PFSK-1 (cell line): ENCODE data around the gene CACNG7.

Experiments
- FOXP2 ChIP-seq: optimal IDR thresholded peaks from 2 replicates; pipeline ENCODE3; 2011; ENCODE audit warnings: borderline replicate concordance, control low read depth, inconsistent platforms; ENCODE audit not compliant: insufficient read depth; ENCODE audit errors: extremely low read length, extremely low read depth
- POLR2AphosphoS5 ChIP-seq: IDR thresholded peaks from 2 replicates; pipeline ENCODE4 v1.6.1; 2012; ENCODE audit warnings: low read depth, mild to moderate bottlenecking, control low read depth, low read length, moderate library complexity
- SIN3A ChIP-seq: IDR thresholded peaks from 2 replicates; pipeline ENCODE4 v1.6.1; 2012; ENCODE audit warnings: mild to moderate bottlenecking, low read length, moderate library complexity, borderline replicate concordance; ENCODE audit not compliant: insufficient read depth
- TAF1 ChIP-seq: IDR thresholded peaks from 2 replicates; pipeline ENCODE4 v1.6.1; 2012; ENCODE audit warnings: low read length, control low read depth, borderline replicate concordance; ENCODE audit not compliant: insufficient read depth
- TF ChIP-seq, protein P1 (sequence below), 2 experiments: IDR thresholded peaks; 2 replicates each; pipeline versions ENCODE4 v1.6.1 to v1.8.0; 2011 to 2012; ENCODE audit warnings: low read depth in 2 of 2, low read length in 2 of 2, control low read depth in 1 of 2, inconsistent platforms in 1 of 2, mild to moderate bottlenecking in 1 of 2, moderate library complexity in 1 of 2; ENCODE audit not compliant: insufficient read depth in 1 of 2

Gene CACNG7

DNA sequence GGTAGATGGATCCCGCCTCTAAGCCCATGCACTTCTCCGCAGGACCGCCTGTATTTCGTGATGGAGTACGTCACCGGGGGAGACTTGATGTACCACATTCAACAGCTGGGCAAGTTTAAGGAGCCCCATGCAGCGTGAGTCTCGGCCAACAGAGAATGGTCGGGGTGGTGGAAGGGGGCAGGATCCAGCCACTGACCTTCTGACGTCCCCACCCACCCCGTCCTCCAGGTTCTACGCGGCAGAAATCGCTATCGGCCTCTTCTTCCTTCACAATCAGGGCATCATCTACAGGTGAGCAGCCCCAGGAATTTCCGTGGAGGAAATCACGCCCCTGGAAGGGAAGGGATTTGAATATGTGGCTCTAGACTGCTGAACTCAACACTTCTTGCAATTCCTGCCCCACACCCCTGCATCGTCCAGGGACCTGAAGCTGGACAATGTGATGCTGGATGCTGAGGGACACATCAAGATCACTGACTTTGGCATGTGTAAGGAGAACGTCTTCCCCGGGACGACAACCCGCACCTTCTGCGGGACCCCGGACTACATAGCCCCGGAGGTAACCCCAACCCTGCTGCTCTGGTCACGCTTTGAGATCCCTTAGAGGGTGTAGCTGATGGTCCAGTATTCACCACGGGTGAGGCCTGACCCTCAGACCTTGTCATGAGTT lies 8.8 kb upstream of the CACNG7 start:
- TF ChIP-seq SIN3A (no peak), POLR2AphosphoS5 (no peak), TAF1 (no peak), FOXP2 (no peak)
- TF ChIP-seq, protein P1, sequence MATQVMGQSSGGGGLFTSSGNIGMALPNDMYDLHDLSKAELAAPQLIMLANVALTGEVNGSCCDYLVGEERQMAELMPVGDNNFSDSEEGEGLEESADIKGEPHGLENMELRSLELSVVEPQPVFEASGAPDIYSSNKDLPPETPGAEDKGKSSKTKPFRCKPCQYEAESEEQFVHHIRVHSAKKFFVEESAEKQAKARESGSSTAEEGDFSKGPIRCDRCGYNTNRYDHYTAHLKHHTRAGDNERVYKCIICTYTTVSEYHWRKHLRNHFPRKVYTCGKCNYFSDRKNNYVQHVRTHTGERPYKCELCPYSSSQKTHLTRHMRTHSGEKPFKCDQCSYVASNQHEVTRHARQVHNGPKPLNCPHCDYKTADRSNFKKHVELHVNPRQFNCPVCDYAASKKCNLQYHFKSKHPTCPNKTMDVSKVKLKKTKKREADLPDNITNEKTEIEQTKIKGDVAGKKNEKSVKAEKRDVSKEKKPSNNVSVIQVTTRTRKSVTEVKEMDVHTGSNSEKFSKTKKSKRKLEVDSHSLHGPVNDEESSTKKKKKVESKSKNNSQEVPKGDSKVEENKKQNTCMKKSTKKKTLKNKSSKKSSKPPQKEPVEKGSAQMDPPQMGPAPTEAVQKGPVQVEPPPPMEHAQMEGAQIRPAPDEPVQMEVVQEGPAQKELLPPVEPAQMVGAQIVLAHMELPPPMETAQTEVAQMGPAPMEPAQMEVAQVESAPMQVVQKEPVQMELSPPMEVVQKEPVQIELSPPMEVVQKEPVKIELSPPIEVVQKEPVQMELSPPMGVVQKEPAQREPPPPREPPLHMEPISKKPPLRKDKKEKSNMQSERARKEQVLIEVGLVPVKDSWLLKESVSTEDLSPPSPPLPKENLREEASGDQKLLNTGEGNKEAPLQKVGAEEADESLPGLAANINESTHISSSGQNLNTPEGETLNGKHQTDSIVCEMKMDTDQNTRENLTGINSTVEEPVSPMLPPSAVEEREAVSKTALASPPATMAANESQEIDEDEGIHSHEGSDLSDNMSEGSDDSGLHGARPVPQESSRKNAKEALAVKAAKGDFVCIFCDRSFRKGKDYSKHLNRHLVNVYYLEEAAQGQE (IDR thresholded peaks at IDR 0.05; ENCODE audit: insufficient read depth in 1 of 2, low read depth in 2 of 2, low read length in 2 of 2): no peak

DNA sequence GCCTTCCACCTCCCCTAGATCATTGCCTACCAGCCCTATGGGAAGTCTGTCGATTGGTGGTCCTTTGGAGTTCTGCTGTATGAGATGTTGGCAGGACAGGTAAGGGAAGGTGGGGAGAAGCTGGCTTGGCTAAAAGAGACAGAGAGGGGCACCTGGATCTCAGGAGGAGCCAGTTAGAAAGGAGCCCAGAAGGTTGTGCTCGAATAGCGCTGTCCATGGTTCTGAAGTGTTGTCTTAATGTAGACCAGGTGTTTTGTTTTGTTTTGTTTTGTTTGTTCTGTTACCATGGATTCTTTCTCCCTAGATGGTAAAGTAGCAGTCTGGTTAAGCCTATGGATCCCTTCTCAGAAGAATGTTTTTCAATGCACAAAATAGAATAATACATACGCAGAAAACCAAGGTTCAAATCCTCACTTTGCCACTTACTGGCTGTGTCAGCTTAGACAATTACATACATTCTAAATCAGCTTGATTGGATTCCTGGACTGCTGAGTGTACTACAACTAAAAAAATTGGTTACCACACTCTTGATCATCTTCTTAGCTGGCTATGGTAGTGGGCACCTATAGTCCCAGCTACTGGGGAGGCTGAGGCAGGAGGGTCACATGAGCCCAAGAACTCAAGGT lies 5.9 kb upstream of the CACNG7 start:
- TF ChIP-seq TAF1 (no peak), POLR2AphosphoS5 (no peak)
- TF ChIP-seq, protein P1 (IDR thresholded peaks at IDR 0.05; ENCODE audit: insufficient read depth in 1 of 2, low read depth in 2 of 2, low read length in 2 of 2): peak; percentile 85 to 97

DNA sequence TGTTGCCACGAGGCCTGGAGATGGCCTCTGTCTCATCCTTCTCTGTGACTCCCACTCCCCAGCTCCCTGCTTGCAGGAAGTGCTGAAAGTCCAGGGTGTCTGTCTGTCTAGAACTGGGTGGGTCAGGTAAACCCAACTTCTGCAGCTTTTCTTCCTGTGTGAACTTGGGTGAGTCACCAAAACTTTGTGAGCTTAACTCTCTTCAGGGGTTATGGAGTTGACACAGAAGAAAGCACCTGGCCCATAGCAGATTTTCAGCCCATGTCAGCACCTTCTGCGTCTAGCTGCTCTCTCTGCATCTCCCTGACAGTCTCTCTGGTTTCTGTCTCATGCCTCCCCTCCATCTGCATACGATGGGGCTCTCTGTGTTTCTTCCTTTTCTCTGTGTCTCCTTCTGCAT lies 4.2 kb upstream of the CACNG7 start:
- TF ChIP-seq FOXP2: no peak
- no peak for TF ChIP-seq TAF1
- no peak for TF ChIP-seq SIN3A
- TF ChIP-seq, protein P1 (IDR thresholded peaks at IDR 0.05; ENCODE audit: insufficient read depth in 1 of 2, low read depth in 2 of 2, low read length in 2 of 2): no peak
- no peak for TF ChIP-seq POLR2AphosphoS5

DNA sequence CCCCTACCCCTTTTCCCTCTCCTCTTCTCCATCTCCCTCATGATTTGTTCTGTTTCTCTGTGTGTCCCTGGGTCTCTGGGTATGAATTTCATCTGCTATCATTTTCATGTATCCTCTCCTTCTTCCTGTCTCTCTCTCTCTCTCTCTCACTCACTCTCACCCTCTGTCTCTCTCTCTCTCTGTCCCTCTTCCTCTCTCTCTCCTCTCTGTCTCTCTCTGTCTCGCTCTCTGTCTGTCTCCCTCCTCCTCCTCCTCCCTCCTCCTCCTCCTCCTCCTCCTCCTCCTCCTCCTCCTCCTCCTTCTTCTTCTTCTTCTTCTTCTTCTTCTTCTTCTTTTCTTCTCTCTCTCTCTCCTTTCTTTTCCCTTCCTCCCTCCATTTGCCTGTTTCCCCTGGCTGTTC lies 3.3 kb upstream of the CACNG7 start:
- no peak for TF ChIP-seq TAF1
- TF ChIP-seq POLR2AphosphoS5: no peak
- TF ChIP-seq FOXP2: no peak
- TF ChIP-seq SIN3A: no peak
- TF ChIP-seq, protein P1 (IDR thresholded peaks at IDR 0.05; ENCODE audit: insufficient read depth in 1 of 2, low read depth in 2 of 2, low read length in 2 of 2): no peak
